ENCODE data around the gene GPC4.
"Not testable (repeated sequence)": the region's sequence is repeated elsewhere in the genome, so short reads cannot be mapped to it uniquely, and the experiment has no call there.

Gene GPC4

DNA sequence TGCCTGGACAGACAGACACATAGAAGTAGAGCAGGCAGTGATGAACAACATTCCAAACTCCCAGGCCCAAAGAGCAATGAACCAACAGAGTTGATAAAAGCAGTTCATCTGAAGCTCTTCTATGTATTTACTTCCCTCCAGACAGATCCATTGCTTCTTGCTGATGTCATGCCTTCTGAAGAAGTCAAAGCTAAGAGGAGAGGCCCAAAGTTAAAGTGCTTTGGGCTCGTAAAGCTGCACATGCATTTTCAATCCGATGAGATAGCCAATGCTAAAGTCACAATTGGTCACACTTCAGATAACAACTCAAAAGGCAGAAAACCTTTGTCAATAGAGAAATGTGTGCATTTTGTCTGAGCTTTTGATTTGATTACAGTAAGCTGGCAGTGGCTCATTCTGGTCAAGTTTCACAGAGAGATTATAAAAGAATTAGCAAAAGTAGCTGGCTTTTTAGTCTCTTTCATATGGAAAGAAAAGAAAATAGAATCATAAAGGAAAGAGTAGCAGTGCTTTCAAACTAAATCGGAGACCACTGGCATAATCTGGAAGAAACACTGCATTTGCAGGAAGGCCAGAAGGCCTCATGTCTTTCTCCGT lies 82.0 kb downstream of the GPC4 start:
- Histone ChIP-seq H3K4me3 (ENCODE audit: extremely low read depth, insufficient read depth, low read length, poor library complexity, severe bottlenecking) (no peak overlapping the region), H3K4me1 (ENCODE audit: control insufficient read depth, insufficient read depth, low read length, poor library complexity, severe bottlenecking) (peaks cover 9% of the 10 kb centered on the region), H3K9me3 (ENCODE audit: control insufficient read depth, low read length) (no peaks in the 10 kb centered on the region), H3K27ac (ENCODE audit: low read depth, low read length, severe bottlenecking) (peak overlapping the region; percentile 29), H3K36me3 (ENCODE audit: control insufficient read depth, insufficient read depth, low read length) (no peaks in the 10 kb centered on the region)
- WGBS, 2 experiments (ENCODE audit: insufficient coverage in 2 of 2), result 60% methylated on average over 1 of the region's 4 CpGs; no CpG with 5 or more reads in 1 of the 2 experiments

DNA sequence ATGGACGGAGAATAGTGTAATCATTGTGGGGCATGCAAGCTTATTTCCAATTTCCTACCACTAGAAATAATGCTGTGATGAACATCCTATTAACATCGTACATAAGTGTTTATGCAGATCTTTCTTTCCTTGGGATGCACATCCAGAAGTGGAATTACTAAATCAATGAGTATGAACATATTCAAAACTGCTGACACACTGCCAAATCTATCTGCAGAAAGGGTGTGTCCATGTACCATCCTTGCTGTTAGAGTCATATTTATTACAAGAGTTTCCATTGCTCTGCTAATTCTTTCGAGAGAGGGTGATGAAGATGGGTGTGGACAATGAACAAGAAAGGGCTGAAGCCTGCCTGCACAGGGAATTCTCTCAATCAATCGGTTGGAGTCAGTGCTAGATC lies 82.6 kb downstream of the GPC4 start:
- H3K9me3 ChIP-seq (ENCODE audit: control insufficient read depth, low read length), result no peaks in the 10 kb centered on the region
- no peak overlapping the region for H3K27ac ChIP-seq (ENCODE audit: low read depth, low read length, severe bottlenecking)
- peaks cover 9% of the 10 kb centered on the region for H3K4me1 ChIP-seq (ENCODE audit: control insufficient read depth, insufficient read depth, low read length, poor library complexity, severe bottlenecking)
- no peak overlapping the region for H3K4me3 ChIP-seq (ENCODE audit: extremely low read depth, insufficient read depth, low read length, poor library complexity, severe bottlenecking)
- 83% methylated on average over 1 of the region's 4 CpGs; no CpG with 5 or more reads in 1 of the 2 experiments for WGBS, 2 experiments (ENCODE audit: insufficient coverage in 2 of 2)
- H3K36me3 ChIP-seq (ENCODE audit: control insufficient read depth, insufficient read depth, low read length), result no peaks in the 10 kb centered on the region

DNA sequence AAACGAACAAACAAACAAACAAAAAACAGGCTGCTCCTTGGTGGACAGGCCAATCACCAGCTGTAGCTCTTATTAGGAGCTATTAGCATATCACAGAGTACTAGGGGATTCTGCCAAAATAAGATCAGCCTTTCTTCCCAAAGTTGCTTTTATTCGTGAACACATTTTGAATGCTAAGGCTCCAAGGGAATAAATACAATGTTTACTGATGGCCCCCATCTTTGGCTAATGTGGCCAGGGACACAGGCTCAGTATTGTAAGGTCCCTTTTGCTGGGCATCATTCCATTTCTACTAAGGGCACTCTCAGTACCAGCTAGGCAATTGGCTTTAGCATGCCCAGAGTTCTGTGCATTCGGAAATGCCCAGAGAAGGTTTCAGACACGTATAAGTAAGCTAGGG lies 84.3 kb downstream of the GPC4 start:
- Histone ChIP-seq H3K4me1 (ENCODE audit: control insufficient read depth, insufficient read depth, low read length, poor library complexity, severe bottlenecking) (peaks cover 9% of the 10 kb centered on the region), H3K4me3 (ENCODE audit: extremely low read depth, insufficient read depth, low read length, poor library complexity, severe bottlenecking) (no peak overlapping the region), H3K36me3 (ENCODE audit: control insufficient read depth, insufficient read depth, low read length) (no peaks in the 10 kb centered on the region), H3K27ac (ENCODE audit: low read depth, low read length, severe bottlenecking) (no peak overlapping the region), H3K9me3 (ENCODE audit: control insufficient read depth, low read length) (no peaks in the 10 kb centered on the region)
- WGBS, 2 experiments (ENCODE audit: insufficient coverage in 2 of 2), result 86% methylated on average over 1 of the region's 4 CpGs; no CpG with 5 or more reads in 1 of the 2 experiments

DNA sequence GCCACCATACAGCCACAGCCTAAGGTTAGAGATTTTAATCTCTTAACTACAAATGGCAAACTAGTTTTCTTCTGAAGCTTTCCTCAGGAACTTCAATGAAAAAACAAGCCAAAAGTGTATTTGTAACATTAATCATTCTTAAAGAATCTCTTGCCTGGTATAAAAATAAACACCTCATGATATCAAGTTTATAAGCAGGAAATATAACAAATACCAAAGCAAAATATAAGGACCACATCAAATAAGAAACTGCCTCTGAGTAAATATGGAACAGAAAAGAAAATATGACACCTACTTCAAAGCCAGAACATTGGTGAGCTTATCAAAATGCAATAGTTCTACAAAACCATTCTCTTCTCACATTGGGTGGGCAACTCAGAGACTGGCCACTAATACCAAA lies 89.9 kb downstream of the GPC4 start:
- Histone ChIP-seq H3K9me3 (ENCODE audit: control insufficient read depth, low read length) (no peaks in the 10 kb centered on the region), H3K27ac (ENCODE audit: low read depth, low read length, severe bottlenecking) (no peak overlapping the region), H3K4me3 (ENCODE audit: extremely low read depth, insufficient read depth, low read length, poor library complexity, severe bottlenecking) (no peak overlapping the region), H3K4me1 (ENCODE audit: control insufficient read depth, insufficient read depth, low read length, poor library complexity, severe bottlenecking) (no peaks in the 10 kb centered on the region), H3K36me3 (ENCODE audit: control insufficient read depth, insufficient read depth, low read length) (peaks cover 2% of the 10 kb centered on the region)

DNA sequence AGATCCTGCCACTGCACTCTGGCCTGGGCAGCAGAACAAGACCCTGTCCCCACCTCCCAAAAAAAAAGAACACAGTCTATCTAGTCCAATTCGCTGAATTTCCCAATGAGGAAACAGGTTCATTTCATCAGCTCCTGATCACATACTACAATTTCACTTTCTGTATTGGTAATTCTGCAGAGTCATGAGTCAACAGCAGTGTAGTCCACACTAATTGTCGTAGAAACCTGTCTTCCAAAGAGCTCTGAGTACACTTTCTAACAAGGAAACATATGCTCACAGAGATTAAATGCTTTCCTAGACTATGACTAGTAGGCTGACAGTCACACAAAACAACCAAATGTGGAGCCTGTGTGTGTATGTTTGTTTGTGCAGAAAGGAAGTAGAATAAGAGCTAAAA lies 91.9 kb downstream of the GPC4 start:
- H3K36me3 ChIP-seq (ENCODE audit: control insufficient read depth, insufficient read depth, low read length), result peaks cover 2% of the 10 kb centered on the region
- WGBS, 2 experiments (ENCODE audit: insufficient coverage in 2 of 2), result 80% methylated on average over 1 of the region's 2 CpGs; no CpG with 5 or more reads in 1 of the 2 experiments
- H3K4me3 ChIP-seq (ENCODE audit: extremely low read depth, insufficient read depth, low read length, poor library complexity, severe bottlenecking), result no peak overlapping the region
- no peak overlapping the region for H3K27ac ChIP-seq (ENCODE audit: low read depth, low read length, severe bottlenecking)
- no peaks in the 10 kb centered on the region for H3K9me3 ChIP-seq (ENCODE audit: control insufficient read depth, low read length)
- no peaks in the 10 kb centered on the region for H3K4me1 ChIP-seq (ENCODE audit: control insufficient read depth, insufficient read depth, low read length, poor library complexity, severe bottlenecking)

DNA sequence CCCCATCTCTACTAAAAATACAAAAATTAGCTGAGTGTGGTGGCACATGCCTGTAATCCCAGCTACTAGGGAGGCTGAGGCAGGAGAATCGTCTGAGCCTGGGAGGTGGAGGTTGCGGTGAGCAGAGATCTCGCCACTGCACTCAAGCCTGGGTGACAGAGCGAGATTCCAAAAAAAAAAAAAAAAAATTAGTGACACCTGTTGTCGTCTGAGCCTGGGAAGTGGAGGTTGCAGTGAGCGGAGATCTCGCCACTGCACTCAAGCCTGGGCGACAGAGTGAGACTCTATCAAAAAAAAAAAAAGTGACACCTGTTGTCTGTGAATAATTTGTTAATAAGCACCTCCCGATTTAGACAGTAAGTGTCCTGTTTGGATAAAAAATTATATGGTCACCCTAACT lies 93.0 kb downstream of the GPC4 start:
- no CpG with 5 or more reads among the region's 9 CpGs for WGBS, 2 experiments (ENCODE audit: insufficient coverage in 2 of 2)
- not testable (repeated sequence) for H3K27ac ChIP-seq (ENCODE audit: low read depth, low read length, severe bottlenecking); H3K4me1 ChIP-seq (ENCODE audit: control insufficient read depth, insufficient read depth, low read length, poor library complexity, severe bottlenecking); H3K36me3 ChIP-seq (ENCODE audit: control insufficient read depth, insufficient read depth, low read length); H3K9me3 ChIP-seq (ENCODE audit: control insufficient read depth, low read length); H3K4me3 ChIP-seq (ENCODE audit: extremely low read depth, insufficient read depth, low read length, poor library complexity, severe bottlenecking)

DNA sequence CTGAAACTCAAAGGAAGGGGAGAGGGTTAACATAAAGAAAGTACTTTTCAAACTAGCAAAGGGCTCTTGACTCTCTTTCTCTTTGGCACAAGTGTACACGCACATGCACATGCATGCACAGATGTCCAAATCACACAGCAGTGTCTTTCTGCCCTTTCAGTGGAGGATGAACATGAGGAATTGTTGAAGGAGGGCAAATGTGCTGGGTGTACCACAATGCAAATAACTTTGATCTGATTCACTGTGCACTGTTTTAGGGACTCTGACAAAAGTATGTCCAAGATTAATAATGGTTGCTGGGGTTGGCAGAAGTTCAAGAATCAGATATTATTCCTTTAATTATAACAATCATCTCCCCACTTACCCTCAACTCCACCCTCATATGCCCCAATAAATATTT lies 93.8 kb downstream of the GPC4 start:
- H3K9me3 ChIP-seq (ENCODE audit: control insufficient read depth, low read length), result no peaks in the 10 kb centered on the region
- H3K27ac ChIP-seq (ENCODE audit: low read depth, low read length, severe bottlenecking), result no peak overlapping the region
- peaks cover 5% of the 10 kb centered on the region for H3K36me3 ChIP-seq (ENCODE audit: control insufficient read depth, insufficient read depth, low read length)
- no peak overlapping the region for H3K4me3 ChIP-seq (ENCODE audit: extremely low read depth, insufficient read depth, low read length, poor library complexity, severe bottlenecking)
- H3K4me1 ChIP-seq (ENCODE audit: control insufficient read depth, insufficient read depth, low read length, poor library complexity, severe bottlenecking), result no peaks in the 10 kb centered on the region
- no CpG with 5 or more reads among the region's 1 CpG for WGBS, 2 experiments (ENCODE audit: insufficient coverage in 2 of 2)

DNA sequence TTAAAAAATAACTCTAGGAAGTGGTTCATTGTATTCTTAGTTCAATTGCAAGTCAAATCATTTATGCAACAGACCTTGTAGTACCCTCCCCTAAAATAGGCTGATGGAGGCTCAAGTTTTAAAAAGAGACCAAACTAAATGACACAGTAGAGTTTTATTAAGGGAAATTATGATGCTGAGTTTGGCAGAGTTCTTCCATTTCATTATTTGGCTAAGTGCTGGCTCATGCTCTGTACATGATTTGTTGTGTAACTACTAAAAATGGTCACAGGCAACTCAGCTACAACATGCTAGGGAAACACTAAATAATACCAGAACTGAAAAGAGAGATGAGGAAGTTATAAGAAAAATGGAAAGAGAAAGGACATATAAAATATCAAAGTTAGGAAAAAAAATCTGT lies 101.0 kb downstream of the GPC4 start:
- Histone ChIP-seq H3K4me3 (ENCODE audit: extremely low read depth, insufficient read depth, low read length, poor library complexity, severe bottlenecking) (no peak overlapping the region), H3K4me1 (ENCODE audit: control insufficient read depth, insufficient read depth, low read length, poor library complexity, severe bottlenecking) (peaks cover 7% of the 10 kb centered on the region), H3K36me3 (ENCODE audit: control insufficient read depth, insufficient read depth, low read length) (peaks cover 3% of the 10 kb centered on the region), H3K27ac (ENCODE audit: low read depth, low read length, severe bottlenecking) (no peak overlapping the region), H3K9me3 (ENCODE audit: control insufficient read depth, low read length) (no peaks in the 10 kb centered on the region)

DNA sequence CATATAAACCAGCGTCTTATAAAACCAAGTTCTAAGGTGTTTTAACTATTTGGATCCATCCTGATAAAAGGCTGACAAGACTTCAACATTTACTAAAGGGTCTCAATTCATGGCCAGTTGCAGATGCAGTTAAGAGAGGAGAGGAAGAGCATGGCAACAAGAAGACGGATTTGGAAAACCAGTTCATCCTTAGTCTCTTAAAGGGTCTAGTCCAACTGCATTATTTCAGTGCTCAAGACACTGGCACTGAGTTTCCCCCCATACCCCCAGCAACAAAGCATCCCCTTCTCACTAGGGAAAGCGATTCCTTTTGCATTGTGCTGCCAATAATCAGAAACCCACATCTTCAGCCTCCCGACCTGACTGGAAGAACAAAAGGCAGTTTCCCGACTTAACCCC lies 106.8 kb downstream of the GPC4 start:
- Histone ChIP-seq H3K9me3 (ENCODE audit: control insufficient read depth, low read length) (no peaks in the 10 kb centered on the region), H3K27ac (ENCODE audit: low read depth, low read length, severe bottlenecking) (peak overlapping the region; percentile 92), H3K36me3 (ENCODE audit: control insufficient read depth, insufficient read depth, low read length) (peaks cover 5% of the 10 kb centered on the region), H3K4me3 (ENCODE audit: extremely low read depth, insufficient read depth, low read length, poor library complexity, severe bottlenecking) (no peak overlapping the region), H3K4me1 (ENCODE audit: control insufficient read depth, insufficient read depth, low read length, poor library complexity, severe bottlenecking) (peaks cover 15% of the 10 kb centered on the region)
- WGBS, 2 experiments (ENCODE audit: insufficient coverage in 2 of 2), result no CpG with 5 or more reads among the region's 5 CpGs

DNA sequence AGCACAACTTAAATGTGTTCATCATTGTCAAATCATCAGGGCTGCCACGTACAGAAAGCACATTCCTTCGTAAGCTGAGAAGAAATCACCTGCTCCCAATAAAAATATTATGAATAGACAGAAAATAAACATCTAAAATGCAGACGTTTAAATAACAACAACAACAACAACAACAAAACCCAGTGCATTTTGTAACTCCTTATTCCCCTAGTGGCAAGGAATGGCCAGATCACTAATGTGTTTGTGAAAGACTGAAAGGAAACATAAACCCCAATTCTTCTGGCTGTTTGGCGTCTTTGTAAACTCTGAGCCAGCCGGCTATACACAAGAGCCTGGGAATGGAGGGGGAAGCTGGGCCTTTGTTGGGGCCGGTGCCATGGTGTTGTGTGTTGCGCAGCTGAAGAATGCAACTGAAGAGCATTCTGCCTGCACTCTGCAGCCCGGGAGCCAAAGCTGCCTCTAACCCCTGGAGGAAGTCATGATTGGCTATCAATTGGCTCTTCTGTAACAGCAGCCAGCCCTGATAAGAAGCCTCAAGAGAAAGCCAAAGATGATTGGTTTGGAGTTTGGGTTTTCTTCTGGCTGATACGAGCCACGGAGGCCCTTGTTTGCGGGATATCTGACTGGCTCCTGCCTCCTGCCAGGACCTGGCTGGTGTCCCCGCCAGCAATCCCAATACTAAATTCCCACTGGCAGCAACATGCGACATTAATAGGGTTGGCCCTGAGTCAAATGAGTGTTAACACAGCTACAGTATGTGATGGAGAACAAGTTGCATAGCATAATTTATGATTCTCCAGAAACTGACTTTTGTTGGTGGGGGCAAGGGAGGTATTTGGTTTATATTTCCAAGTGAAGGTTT lies 107.4 kb downstream of the GPC4 start:
- H3K27ac ChIP-seq (ENCODE audit: low read depth, low read length, severe bottlenecking), result peak overlapping the region; percentile 92

DNA sequence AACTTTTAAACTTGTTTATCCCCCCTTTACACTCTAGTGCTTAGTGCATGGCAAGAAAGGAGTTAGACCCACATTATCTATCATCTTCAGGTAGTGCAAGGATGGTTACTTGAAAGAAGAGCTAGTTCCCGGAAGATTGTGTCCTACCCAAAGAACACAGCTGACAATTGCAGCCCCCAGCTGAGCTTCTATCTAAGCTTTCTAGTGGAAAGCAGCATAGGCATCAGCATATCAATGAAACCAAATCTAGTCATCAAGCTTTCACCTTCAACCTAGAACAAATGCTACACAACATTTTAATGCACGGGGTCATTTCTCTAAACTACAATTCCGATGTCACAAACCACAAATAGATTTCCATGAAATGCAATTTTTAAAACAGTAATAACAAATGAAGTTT lies 108.2 kb downstream of the GPC4 start:
- no CpG with 5 or more reads among the region's 3 CpGs for WGBS, 2 experiments (ENCODE audit: insufficient coverage in 2 of 2)
- Histone ChIP-seq H3K9me3 (ENCODE audit: control insufficient read depth, low read length) (no peaks in the 10 kb centered on the region), H3K36me3 (ENCODE audit: control insufficient read depth, insufficient read depth, low read length) (peaks cover 17% of the 10 kb centered on the region), H3K27ac (ENCODE audit: low read depth, low read length, severe bottlenecking) (peak overlapping the region; percentile 92), H3K4me1 (ENCODE audit: control insufficient read depth, insufficient read depth, low read length, poor library complexity, severe bottlenecking) (peaks cover 15% of the 10 kb centered on the region), H3K4me3 (ENCODE audit: extremely low read depth, insufficient read depth, low read length, poor library complexity, severe bottlenecking) (no peak overlapping the region)

More for the DNA sequence above, 107.4 kb downstream of the GPC4 start:
- Histone ChIP-seq H3K36me3 (ENCODE audit: control insufficient read depth, insufficient read depth, low read length) (peaks cover 10% of the 10 kb centered on the region), H3K4me1 (ENCODE audit: control insufficient read depth, insufficient read depth, low read length, poor library complexity, severe bottlenecking) (peaks cover 15% of the 10 kb centered on the region), H3K4me3 (ENCODE audit: extremely low read depth, insufficient read depth, low read length, poor library complexity, severe bottlenecking) (no peak overlapping the region), H3K9me3 (ENCODE audit: control insufficient read depth, low read length) (no peaks in the 10 kb centered on the region)
- 0 to 29% methylated on average over 2 to 5 of the region's 13 CpGs for WGBS, 2 experiments (ENCODE audit: insufficient coverage in 2 of 2)

All from mesodermal cell (in vitro differentiated cells).